Ascending aorta (tissue), 2 donors: ENCODE measurements around the gene SCYGR8. TPM values are rescaled to one million over a fixed set of nuclear protein-coding genes. Genes with fewer than 3 reads are reported as not detected.

Source experiments
- DNase-seq, 2 donors: peaks; one replicate each; pipeline ENCODE4 v3.0.0-alpha.2; 2019; ENCODE audit warnings: low spot score in 2 of 2
- H3K27ac ChIP-seq, 2 donors: fragments of 200-600 bp; sonication (generic); one replicate each; pipeline ENCODE4 v1.5.1; 2016 to 2017; ENCODE audit warnings: mild to moderate bottlenecking in 1 of 2
- H3K27me3 ChIP-seq: fragments of 200-600 bp; sonication (generic); one replicate; pipeline ENCODE4 v1.5.1; 2017
- H3K36me3 ChIP-seq, 2 donors: fragments of 200-600 bp; sonication (generic); one replicate each; pipeline ENCODE4 v1.5.1; 2016
- H3K4me1 ChIP-seq, 2 donors: fragments of 200-600 bp; sonication (generic); one replicate each; pipeline ENCODE4 v1.5.1; 2016 to 2017; ENCODE audit warnings: mild to moderate bottlenecking in 1 of 2
- H3K4me3 ChIP-seq, 2 donors: fragments of 200-600 bp; sonication (generic); one replicate each; pipeline ENCODE4 v1.5.1; 2016 to 2017; ENCODE audit warnings: mild to moderate bottlenecking in 1 of 2
- H3K9me3 ChIP-seq, 2 donors: fragments of 200-600 bp; sonication (generic); one replicate each; pipeline ENCODE4 v1.5.1; 2016
- intact Hi-C: fragments of 100-400 bp; cut with DNase I; formaldehyde crosslinking; loops from one replicate; pipeline ENCODE4 v1.15.1; 2023
- total RNA-seq: library from RNA; depleted of rRNA; stranded (reverse); fragments of >200 nt; gene quantifications from one replicate; pipeline ENCODE4 v1.1.0, GENCODE V29; 2016
- TF ChIP-seq, protein P1 (sequence below), 3 experiments: fragments of 200-600 bp in 2 of 3; fragments of 450-650 bp in 1 of 3; sonication (generic) in 2 of 3; IDR thresholded peaks; one replicate each; pipeline ENCODE4 v1.5.1; 2016 to 2019; ENCODE audit warnings: antibody characterized with exemption in 3 of 3, mild to moderate bottlenecking in 1 of 3, moderate library complexity in 1 of 3

The SCYGR8 gene, protein sequence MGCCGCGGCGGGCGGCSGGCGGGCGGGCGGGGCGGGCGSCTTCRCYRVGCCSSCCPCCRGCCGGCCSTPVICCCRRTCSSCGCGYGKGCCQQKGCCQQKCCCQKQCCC
- total RNA-seq = not detected

DNA sequence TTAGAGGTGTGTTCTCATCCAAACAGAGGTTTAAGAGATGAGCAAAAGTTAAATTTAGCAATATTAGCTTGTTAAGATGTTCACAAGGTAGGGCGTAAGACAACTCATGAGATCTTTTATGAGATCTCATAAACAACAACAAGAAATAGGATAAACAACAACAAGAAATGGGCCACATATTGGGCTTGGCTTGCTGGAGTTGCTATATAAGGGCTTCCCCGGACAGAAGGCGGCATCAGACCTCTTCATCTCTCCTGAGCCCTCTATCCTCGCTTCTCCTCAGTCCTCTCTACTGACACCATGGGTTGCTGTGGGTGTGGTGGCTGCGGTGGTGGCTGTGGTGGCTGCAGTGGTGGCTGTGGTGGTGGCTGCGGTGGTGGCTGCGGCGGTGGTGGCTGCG is at the start of gene SCYGR8:
Gene SCYGR8 (plus strand): TSS at position 301 of the 400 bp plus-strand sequence. CDS start 0 bp downstream, at position 301.
- no peaks in the 10 kb centered on the region for H3K4me1 ChIP-seq
- no peak within 1 kb of the TSS for H3K27ac ChIP-seq
- H3K9me3 ChIP-seq = no peaks in the 10 kb centered on the region
- H3K27me3 ChIP-seq = no peaks in the 10 kb centered on the region
- no peaks in the 10 kb centered on the region for H3K36me3 ChIP-seq
- TF ChIP-seq, protein P1, sequence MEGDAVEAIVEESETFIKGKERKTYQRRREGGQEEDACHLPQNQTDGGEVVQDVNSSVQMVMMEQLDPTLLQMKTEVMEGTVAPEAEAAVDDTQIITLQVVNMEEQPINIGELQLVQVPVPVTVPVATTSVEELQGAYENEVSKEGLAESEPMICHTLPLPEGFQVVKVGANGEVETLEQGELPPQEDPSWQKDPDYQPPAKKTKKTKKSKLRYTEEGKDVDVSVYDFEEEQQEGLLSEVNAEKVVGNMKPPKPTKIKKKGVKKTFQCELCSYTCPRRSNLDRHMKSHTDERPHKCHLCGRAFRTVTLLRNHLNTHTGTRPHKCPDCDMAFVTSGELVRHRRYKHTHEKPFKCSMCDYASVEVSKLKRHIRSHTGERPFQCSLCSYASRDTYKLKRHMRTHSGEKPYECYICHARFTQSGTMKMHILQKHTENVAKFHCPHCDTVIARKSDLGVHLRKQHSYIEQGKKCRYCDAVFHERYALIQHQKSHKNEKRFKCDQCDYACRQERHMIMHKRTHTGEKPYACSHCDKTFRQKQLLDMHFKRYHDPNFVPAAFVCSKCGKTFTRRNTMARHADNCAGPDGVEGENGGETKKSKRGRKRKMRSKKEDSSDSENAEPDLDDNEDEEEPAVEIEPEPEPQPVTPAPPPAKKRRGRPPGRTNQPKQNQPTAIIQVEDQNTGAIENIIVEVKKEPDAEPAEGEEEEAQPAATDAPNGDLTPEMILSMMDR (IDR thresholded peaks at IDR 0.05) = no peak
- DNase-seq = no peak
- H3K4me3 ChIP-seq = no peak within 1 kb of the TSS
- intact Hi-C loops = no loop called here

DNA sequence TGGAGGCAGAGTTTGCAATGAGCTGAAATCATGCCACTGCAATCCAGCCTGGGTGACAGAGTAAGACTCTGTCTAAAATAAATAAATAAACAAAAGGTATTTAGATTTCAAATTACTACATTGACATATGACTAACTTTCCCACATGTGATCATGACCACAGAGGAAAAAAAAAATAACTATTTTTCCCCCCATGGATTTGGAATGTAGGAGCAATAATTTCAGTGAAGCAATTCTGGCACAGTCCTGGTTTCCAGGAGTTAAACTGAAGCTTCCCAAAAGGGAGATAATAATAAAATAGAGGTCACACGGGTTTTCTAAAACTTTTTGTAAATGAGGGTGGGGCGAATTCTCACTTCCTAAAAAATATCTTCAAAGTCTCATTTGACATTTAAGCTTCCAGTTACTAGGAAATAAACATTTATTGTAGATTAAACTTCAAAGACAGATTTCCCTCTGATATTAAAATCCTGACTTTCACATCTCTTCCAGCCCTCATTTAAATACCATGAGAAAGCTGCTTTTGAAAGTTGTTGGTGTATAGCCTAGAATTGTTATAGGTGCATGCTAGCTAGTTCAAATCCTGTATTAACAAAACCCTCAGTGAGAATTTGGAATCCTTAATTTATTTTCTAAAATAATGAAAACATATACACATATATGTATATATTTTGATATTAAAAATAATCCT is 48.6 kb upstream of the SCYGR8 start:
- intact Hi-C loops = no loop called here
- no peak overlapping the region for H3K4me3 ChIP-seq
- TF ChIP-seq, protein P1 (IDR thresholded peaks at IDR 0.05) = no peak
- no peaks in the 10 kb centered on the region for H3K36me3 ChIP-seq
- H3K27ac ChIP-seq = no peak overlapping the region
- H3K27me3 ChIP-seq = no peaks in the 10 kb centered on the region
- no peaks in the 10 kb centered on the region for H3K9me3 ChIP-seq
- DNase-seq = no peak
- H3K4me1 ChIP-seq = no peaks in the 10 kb centered on the region

DNA sequence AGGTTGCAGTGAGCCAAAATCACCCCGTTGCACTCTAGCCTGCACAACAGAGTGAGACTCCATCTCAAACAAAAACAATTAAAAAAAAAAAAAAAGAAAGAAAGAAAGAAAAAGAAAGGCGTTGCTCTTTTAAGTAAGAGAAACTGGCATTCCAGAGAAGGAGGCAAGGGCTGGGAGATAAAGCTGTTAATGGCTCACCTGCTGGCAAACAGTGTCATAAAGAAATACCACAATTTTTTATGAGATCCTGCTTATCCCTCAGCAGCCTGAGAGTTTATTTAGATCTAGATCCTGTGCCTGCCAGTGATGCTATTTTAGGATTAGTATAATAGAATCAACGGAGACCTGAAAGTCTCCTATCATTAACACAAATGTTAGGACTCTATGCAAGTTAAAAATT is 44.1 kb upstream of the SCYGR8 start:
- Histone ChIP-seq H3K27ac (no peak overlapping the region), H3K9me3 (no peaks in the 10 kb centered on the region), H3K27me3 (no peaks in the 10 kb centered on the region), H3K4me3 (no peak overlapping the region), H3K4me1 (no peaks in the 10 kb centered on the region), H3K36me3 (no peaks in the 10 kb centered on the region)
- intact Hi-C loops = no loop called here
- no peak for DNase-seq
- TF ChIP-seq, protein P1 (IDR thresholded peaks at IDR 0.05) = no peak

DNA sequence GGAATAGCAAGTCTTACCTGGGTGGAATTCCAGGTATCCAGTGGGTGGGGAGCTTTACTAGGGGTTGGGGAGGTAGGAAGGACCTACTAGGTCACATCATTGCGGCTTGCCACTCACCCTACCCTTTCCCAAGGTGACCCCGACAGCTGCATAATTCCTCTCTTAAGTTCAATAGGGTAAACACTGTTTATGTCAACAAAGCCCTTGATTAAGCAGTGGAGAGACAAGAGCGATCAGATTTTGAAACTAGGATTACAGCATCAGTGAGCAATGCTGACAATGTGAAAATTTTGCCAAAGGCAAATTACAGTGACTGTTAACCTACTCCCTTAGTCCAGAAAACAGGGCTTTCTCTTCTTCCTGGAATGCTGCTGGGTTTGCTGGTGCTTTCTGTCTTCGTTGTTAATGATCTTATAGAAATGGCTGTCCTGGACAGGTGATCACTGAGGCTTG is 42.4 kb upstream of the SCYGR8 start:
- TF ChIP-seq, protein P1 (IDR thresholded peaks at IDR 0.05) = no peak
- H3K9me3 ChIP-seq = no peaks in the 10 kb centered on the region
- no peak overlapping the region for H3K27ac ChIP-seq
- no peaks in the 10 kb centered on the region for H3K36me3 ChIP-seq
- DNase-seq = no peak
- no peaks in the 10 kb centered on the region for H3K4me1 ChIP-seq
- intact Hi-C loops = no loop called here
- no peaks in the 10 kb centered on the region for H3K27me3 ChIP-seq
- no peak overlapping the region for H3K4me3 ChIP-seq

DNA sequence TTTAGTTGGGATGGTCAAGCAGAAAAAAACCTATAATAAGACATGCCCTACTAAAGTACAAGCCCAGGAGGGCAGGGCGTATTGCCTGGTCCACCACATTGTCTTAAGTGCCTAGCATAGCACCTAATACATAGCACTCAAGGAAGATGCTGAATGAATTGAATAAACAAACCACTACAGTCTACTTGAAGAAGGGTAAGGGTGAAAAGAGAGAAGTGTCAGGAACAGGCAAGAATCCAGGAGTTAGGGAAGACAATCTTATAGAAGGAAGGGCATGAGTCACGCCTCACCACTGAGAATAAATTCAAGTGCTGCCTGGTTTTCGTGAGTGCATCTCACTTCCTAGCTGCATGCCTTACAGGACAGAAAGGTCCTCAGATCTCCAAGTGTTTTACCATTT is 41.7 kb upstream of the SCYGR8 start:
- Histone ChIP-seq H3K36me3 (no peaks in the 10 kb centered on the region), H3K27me3 (no peaks in the 10 kb centered on the region), H3K27ac (no peak overlapping the region), H3K4me3 (no peak overlapping the region), H3K9me3 (no peaks in the 10 kb centered on the region), H3K4me1 (no peaks in the 10 kb centered on the region)
- TF ChIP-seq, protein P1 (IDR thresholded peaks at IDR 0.05) = no peak
- intact Hi-C loops = no loop called here
- DNase-seq = no peak
